DOHH2 (cell line): ENCODE results near the gene BCAS1.

Source experiments
- H3F3A ChIP-seq: fragments of 200-600 bp; sonication (generic), shearing (Covaris generic); 2 replicates; pipeline ENCODE4 v1.6.0; 2016; ENCODE audit warnings: antibody characterized with exemption, mild to moderate bottlenecking; ENCODE audit not compliant: control insufficient read depth, insufficient read depth
- H3K27ac ChIP-seq: fragments of 200-600 bp; sonication (generic); 2 replicates; pipeline ENCODE4 v1.5.1; 2014; ENCODE audit warnings: low read depth, mild to moderate bottlenecking, low read length, moderate library complexity
- H3K27me3 ChIP-seq: fragments of 200-600 bp; sonication (generic); 2 replicates; pipeline ENCODE4 v1.6.1; 2014; ENCODE audit warnings: mild to moderate bottlenecking, low read length, mixed read lengths; ENCODE audit not compliant: control insufficient read depth
- H3K36me3 ChIP-seq: fragments of 200-600 bp; sonication (generic); 2 replicates; pipeline ENCODE4 v1.6.1; 2014; ENCODE audit warnings: mild to moderate bottlenecking, low read length, moderate library complexity, mixed read lengths; ENCODE audit not compliant: control insufficient read depth
- H3K4me1 ChIP-seq: fragments of 200-600 bp; sonication (generic); 2 replicates; pipeline ENCODE4 v1.6.1; 2014; ENCODE audit warnings: mild to moderate bottlenecking, low read length, mixed read lengths; ENCODE audit not compliant: control insufficient read depth
- H3K4me2 ChIP-seq: fragments of 200-600 bp; sonication (generic); 2 replicates; pipeline ENCODE4 v1.6.0; 2014; ENCODE audit warnings: mild to moderate bottlenecking, low read length, moderate library complexity
- H3K4me3 ChIP-seq: fragments of 200-600 bp; sonication (generic); 2 replicates; pipeline ENCODE4 v1.5.1; 2014; ENCODE audit warnings: mild to moderate bottlenecking, low read length, mixed read lengths
- H3K79me2 ChIP-seq: fragments of 200-600 bp; sonication (generic); 2 replicates; pipeline ENCODE4 v1.6.1; 2014; ENCODE audit warnings: mild to moderate bottlenecking, low read length, mixed read lengths; ENCODE audit not compliant: control insufficient read depth
- H3K9me2 ChIP-seq: fragments of 200-600 bp; sonication (generic); replicated peaks from 2 replicates; pipeline ENCODE4 v1.6.1; 2014; ENCODE audit warnings: mild to moderate bottlenecking, low read length, mixed read lengths; ENCODE audit not compliant: control insufficient read depth
- H3K9me3 ChIP-seq: fragments of 200-600 bp; sonication (generic); 2 replicates; pipeline ENCODE4 v1.6.1; 2014; ENCODE audit warnings: antibody characterized with exemption, low read length, mixed read lengths; ENCODE audit not compliant: control insufficient read depth, insufficient read depth
- H4K20me1 ChIP-seq: fragments of 200-600 bp; sonication (generic); 2 replicates; pipeline ENCODE4 v1.6.0; 2014; ENCODE audit warnings: low read depth, mild to moderate bottlenecking, antibody characterized with exemption, low read length, moderate library complexity; ENCODE audit not compliant: control insufficient read depth, insufficient read depth
- CTCF ChIP-seq: fragments of 200-600 bp; sonication (generic); IDR thresholded peaks from one replicate; pipeline ENCODE4 v1.5.1; 2014; ENCODE audit warnings: antibody characterized with exemption, mild to moderate bottlenecking, low read depth, low read length; ENCODE audit not compliant: poor library complexity, severe bottlenecking
- EZH2phosphoT487 ChIP-seq: fragments of 200-600 bp; sonication (generic); IDR thresholded peaks from 2 replicates; pipeline ENCODE4 v1.6.1; 2017; ENCODE audit warnings: borderline replicate concordance, mild to moderate bottlenecking, antibody characterized with exemption, low read length, moderate library complexity, mixed read lengths

BCAS1 gene

GRCh38 chr20:54029643-54030042 is 40.8 kb downstream of the BCAS1 start:
- H3F3A ChIP-seq: no peaks in the 10 kb centered on the region
- no peaks in the 10 kb centered on the region for H4K20me1 ChIP-seq
- H3K27me3 ChIP-seq: peaks cover 3% of the 10 kb centered on the region
- no peaks in the 10 kb centered on the region for H3K4me1 ChIP-seq
- H3K79me2 ChIP-seq: no peaks in the 10 kb centered on the region
- no peak overlapping the region for H3K27ac ChIP-seq
- H3K36me3 ChIP-seq: no peaks in the 10 kb centered on the region
- H3K4me2 ChIP-seq: no peak overlapping the region
- H3K9me3 ChIP-seq: no peaks in the 10 kb centered on the region
- TF ChIP-seq EZH2phosphoT487: no peak
- H3K9me2 ChIP-seq: no peaks in the 10 kb centered on the region
- no peak overlapping the region for H3K4me3 ChIP-seq

GRCh38 chr20:54029176-54029575 is 41.2 kb downstream of the BCAS1 start:
- no peaks in the 10 kb centered on the region for H3K36me3 ChIP-seq
- no peaks in the 10 kb centered on the region for H3K4me1 ChIP-seq
- no peak overlapping the region for H3K27ac ChIP-seq
- H3F3A ChIP-seq: no peaks in the 10 kb centered on the region
- TF ChIP-seq EZH2phosphoT487: no peak
- TF ChIP-seq CTCF: no peak
- H3K79me2 ChIP-seq: no peaks in the 10 kb centered on the region
- H3K4me3 ChIP-seq: no peak overlapping the region
- H3K9me2 ChIP-seq: no peaks in the 10 kb centered on the region
- no peak overlapping the region for H3K4me2 ChIP-seq
- H4K20me1 ChIP-seq: no peaks in the 10 kb centered on the region
- H3K27me3 ChIP-seq: peaks cover 6% of the 10 kb centered on the region
- H3K9me3 ChIP-seq: no peaks in the 10 kb centered on the region

- no peaks in the 10 kb centered on the region for H4K20me1 ChIP-seq
These were observed 42.0 kb downstream of the BCAS1 start for GRCh38 chr20:54028276-54029011.

More at GRCh38 chr20:54028276-54029011, 42.0 kb downstream of the BCAS1 start:
- H3K27me3 ChIP-seq: peaks cover 8% of the 10 kb centered on the region
- no peaks in the 10 kb centered on the region for H3K36me3 ChIP-seq
- H3K4me2 ChIP-seq: no peak overlapping the region
- H3K9me2 ChIP-seq: no peaks in the 10 kb centered on the region
- no peaks in the 10 kb centered on the region for H3K9me3 ChIP-seq
- H3F3A ChIP-seq: no peaks in the 10 kb centered on the region
- no peak overlapping the region for H3K4me3 ChIP-seq
- TF ChIP-seq CTCF (no peak), EZH2phosphoT487 (no peak)
- no peaks in the 10 kb centered on the region for H3K4me1 ChIP-seq
- H3K27ac ChIP-seq: no peak overlapping the region
- no peaks in the 10 kb centered on the region for H3K79me2 ChIP-seq
